Activated CD4-positive, alpha-beta T cell treated with anti-CD3 and anti-CD28 coated beads for 24 hours (primary cell): ENCODE results near the gene VWDE.
"Not testable (repeated sequence)": the region's sequence is repeated elsewhere in the genome, so short reads cannot be mapped to it uniquely, and the experiment has no call there.

Experiments used
- DNase-seq, 2 donors: peaks; one replicate each; pipeline ENCODE4 v3.0.0-alpha.2; 2020; ENCODE audit warnings: low read depth in 2 of 2

Gene VWDE

DNA sequence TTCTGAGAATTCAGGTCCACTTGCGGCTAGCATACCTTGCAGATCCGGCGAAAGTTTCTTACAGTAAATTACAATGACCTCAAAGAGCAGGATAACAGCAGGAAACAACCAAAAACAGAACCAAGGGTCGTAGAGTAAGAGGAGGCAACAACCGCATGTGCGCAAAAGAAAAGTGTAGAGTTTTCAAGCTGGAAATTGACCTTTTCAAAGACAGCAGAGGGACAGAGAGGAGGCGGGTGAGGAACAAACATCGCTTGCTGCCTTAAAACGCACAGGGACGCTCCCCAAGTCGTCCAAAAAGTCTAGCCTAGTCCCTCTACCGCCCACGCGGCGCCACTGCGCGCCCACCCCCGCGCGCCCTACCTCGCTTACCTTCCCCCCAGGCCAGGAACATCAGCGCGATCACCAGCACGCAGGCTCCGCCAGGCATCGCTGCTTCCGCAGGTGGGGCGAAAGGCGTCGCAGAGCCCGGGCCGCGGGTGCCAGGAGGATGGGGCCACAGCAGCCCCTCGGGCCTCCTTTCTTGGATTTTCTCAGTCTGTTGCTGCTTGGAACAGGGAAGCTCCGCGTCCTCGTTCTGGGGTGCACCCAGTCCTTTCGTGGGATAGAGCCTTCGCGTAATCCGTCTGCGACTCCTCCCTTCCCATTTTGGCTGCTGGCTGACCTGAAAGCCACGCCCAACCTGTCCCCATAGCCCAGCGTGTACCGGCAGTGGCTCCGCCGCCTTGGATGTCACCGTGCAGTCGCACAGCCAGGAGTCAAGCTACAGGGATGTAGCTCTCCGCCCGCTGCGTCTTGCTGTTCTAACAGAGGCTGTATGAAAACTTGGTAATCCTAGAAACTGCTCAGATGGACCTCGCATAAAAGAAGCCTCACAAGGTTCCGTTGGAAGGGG is at the start of gene VWDE:
TSS of gene VWDE (minus strand) at position 579 of the 895 bp plus-strand sequence. CDS start at position 430, 149 bp downstream.
- DNase-seq, result peak; percentile 13 to 32

DNA sequence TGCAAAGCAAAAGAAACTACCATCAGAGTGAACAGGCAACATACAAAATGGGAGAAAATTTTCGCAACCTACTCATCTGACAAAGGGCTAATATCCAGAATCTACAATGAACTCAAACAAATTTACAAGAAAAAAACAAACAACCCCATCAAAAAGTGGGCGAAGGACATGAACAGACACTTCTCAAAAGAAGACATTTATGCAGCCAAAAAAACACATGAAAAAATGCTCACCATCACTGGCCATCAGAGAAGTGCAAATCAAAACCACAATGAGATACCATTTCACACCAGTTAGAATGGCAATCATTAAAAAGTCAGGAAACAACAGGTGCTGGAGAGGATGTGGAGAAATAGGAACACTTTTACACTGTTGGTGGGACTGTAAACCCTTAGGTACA is 49.5 kb upstream of the VWDE start:
- not testable (repeated sequence) for DNase-seq

DNA sequence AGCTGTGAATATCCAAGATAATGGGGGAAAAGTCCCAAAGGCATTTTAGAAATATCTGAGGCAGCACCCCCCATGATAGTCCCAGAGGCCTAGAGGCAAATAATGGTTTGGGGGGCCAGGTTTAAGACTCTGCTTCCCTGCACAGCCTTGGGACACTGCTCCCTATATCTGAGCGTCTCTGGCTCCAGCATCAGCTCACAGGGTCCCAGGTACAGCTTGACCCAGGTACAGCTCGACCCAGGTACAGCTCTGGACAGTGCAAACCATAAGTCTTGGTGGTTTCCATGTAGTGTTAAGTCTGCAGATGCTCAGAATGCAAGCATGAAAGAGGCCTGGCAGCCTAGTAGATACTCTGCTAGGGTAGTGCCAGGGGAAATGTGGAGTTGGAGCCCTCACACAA is 47.0 kb upstream of the VWDE start:
- DNase-seq, result no peak

DNA sequence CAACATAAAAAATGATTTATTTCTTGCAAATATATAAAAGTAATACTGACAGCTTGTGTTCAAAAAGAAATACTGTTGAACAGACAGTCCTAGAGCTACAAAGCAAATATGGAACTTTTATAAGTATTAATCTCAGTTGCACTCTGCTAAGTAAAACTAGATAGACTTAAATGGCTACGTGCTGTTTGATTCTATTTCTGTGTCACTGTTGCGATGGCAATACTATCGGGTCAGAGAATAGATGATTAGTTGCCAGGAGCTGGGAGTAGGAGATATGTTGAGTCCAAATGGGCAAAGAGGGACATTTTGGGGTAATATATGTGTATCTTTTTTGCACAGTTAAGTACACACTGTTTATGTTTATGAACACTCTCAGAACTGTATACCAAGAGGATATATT is 41.1 kb upstream of the VWDE start:
- DNase-seq, result no peak

DNA sequence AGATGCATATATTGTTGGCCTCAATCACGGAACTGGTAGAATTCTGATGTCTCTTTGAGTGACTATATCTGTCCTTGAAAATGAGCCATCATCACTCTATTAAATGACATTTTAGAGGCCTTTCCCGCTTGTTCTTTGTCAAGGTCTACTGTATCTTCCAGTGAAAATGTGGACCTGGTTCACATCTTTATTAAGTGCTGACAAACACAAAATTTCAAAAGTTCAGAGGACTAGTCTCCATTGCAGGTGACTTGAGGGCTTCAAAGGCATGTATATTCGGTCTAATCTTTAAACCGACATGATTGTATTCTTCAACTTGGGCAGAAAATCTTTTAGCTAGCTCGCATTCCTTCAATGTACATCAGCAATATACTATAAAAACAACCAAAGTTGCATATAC is 36.6 kb upstream of the VWDE start:
- DNase-seq, result no peak

DNA sequence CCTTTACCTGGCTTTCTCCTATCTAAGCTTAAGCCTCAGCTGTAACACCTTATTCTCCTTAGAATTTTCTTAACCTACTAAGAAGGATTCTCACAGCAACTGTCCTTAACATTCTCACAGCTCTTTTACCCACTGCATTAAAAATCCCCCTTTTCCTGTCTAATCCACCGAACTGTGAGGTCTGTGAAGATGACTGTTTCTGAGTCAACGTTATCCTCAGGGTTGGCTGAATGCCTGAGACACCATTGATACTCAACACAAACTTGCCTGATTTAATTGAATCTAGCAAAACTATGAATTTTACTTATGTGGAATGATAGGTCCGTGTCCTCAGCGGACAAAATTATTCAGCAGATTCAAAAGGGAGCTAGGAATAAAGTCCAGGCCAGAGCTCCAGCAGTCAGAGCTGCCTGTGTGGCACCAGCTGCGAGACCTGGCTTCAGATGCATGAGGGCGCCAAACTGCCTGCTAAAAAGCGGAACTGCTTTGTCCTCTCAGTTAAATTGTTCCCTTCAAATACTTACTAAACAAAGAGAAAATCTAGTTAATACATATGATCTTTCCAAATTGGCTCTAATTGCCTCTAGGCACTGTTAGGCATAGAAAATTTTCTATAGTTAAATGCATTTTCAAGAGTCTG is 33.4 kb upstream of the VWDE start:
- DNase-seq, result no peak

DNA sequence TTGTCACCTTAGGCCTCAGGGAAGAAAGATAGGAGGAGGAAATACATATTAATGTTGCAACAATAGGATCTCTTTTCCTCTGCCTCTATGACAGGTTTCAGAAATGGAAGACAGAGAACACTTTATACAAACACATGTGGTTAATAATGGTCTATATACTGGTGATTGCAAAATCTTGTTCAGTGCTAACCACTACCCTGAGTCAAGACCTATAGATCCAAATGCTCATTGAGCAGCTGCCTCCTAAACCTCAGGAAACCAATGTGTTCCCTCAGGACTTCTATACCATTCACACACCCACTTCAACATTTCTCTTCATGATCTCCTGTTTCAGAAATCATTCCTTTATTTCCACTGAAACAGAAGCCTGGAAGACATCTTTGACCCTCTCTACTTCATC is 32.5 kb upstream of the VWDE start:
- DNase-seq, result no peak

DNA sequence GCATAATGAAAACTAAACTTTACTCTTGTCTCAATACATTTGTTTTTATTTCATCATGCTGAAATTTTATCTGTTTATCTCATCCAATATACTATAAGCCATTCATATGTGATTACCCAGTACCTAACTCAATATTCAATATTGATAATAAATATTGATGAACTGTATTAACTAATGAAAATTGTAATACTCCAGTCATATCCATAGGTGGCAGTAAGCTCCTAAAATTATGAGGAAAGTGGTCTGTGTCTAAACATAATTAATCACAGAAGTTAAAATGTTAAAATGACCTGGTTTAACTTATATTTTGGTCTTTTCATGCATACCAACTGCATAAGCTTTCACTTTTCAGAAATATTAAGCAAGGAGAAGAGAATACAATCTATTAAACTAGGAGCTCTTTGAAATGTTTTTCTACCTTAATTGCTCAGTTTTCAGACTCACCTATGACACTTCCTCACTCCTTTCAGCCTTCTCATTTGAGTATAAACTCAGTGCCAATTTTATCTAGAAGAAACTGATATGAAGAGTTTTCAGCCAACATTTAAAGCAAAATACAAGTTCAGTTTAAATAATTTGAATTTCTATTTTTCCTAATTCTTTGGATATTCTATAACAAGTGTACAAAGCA is 30.5 kb upstream of the VWDE start:
- no peak for DNase-seq

DNA sequence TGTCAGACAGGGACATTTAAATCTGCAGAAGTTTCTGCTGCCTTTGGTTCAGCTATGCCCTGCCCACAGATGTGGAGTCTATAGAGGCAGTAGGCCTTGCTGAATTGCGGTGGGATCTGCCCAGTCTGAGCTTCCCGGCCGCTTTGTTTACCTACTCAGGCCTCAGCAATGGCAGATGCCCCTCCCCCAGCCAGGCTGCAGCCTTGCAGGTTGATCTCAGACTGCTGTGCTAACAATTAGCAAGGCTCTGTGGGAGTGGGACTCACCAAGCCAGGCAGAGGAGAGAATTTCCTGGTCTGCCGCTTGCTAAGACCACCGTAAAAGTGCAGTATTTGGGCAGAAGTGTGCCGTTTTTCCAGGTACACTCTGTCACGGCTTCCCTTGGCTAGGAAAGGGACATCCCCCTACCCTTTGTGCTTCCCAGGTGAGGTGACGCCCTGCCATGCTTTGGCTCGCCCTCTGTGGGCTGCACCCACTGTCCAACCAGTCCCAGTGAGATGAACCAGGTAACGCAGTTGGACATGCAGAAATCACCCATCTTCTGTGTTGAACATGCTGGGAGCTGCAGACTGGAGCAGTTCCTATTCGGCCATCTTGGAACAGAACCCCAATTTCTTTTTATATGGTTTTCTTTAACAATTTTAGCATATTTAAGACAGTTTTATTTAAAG is 28.4 kb upstream of the VWDE start:
- no peak for DNase-seq

DNA sequence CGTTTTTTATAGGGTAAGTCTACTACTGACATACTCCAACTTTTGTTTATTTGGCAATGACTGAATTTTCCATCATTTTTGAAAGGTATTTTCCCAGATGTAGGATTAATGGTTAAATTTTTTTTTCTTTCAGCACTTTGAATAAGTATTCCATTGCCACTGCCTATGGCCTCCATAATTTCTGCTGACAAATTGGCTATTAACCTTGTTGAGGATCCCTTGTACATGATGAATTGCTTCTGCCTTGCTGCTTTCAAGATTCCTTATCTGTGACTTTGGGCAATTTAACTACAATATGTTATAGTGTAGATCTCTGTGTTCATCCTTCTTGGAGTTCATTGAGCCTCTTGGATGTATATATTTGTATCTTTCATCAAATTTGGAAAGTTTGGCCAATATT is 21.6 kb upstream of the VWDE start:
- DNase-seq, result no peak

DNA sequence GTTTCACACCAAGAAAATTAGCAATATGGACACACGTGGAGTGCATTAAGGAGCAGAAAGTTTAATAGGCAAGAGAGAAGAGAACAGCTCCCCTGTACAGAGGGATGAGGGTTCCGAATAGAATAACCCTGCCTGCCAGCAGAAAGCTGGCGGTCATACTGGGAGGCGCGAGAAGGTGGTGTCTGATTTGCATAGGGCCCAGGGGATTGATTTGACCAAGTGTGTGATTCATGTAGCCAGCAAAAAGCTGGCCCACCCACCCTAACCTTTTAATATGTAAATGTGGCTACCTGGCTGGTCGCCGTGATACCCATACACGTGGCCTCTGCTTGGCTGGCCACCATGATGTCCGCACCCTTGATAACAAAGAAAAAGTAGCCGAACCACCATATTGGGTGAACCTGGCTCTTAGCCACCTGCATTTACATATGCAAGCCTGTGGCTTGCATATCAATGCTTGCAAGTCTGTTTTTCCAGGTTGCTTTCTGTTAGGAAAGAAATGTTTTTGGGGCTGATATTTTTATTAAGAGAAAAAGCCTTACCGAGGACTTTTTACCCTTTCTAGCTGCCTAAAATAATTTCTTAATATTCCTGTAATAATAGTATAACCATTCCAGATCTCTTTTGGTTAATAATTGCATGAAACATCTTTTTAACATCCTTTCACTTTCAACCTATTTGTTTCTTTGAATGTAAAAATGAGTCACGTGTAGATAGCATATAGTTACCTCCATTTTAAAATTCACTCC is 20.5 kb upstream of the VWDE start:
- no peak for DNase-seq

DNA sequence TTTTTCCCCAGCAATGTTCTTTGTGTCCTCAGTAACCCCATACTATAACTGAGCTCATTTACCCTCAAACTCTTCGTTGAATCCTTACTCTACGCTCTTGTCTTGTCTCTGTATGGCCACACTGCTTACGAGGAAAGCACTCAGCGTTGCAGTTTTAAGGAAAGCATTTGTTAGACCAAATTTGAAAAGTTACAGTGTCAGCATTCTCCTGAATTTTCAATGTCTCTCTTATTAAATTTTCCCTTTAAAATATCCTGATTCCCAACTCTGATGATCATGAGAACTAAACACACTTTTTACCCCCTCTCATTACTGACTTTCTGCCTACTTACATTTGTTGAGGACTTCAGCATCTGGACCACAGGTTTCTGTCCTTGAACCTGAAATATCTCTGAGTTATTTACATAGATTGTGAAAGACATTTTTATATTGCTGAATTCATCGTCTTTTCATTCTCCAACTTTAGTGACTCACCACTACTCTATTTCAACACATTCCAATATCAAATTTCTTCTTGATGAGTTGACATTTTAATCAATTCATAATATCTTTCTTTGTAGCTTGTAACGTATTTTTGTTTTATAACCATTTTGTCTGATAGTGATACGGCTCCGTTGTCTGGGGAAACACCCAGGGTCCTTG is 19.8 kb upstream of the VWDE start:
- DNase-seq, result no peak

DNA sequence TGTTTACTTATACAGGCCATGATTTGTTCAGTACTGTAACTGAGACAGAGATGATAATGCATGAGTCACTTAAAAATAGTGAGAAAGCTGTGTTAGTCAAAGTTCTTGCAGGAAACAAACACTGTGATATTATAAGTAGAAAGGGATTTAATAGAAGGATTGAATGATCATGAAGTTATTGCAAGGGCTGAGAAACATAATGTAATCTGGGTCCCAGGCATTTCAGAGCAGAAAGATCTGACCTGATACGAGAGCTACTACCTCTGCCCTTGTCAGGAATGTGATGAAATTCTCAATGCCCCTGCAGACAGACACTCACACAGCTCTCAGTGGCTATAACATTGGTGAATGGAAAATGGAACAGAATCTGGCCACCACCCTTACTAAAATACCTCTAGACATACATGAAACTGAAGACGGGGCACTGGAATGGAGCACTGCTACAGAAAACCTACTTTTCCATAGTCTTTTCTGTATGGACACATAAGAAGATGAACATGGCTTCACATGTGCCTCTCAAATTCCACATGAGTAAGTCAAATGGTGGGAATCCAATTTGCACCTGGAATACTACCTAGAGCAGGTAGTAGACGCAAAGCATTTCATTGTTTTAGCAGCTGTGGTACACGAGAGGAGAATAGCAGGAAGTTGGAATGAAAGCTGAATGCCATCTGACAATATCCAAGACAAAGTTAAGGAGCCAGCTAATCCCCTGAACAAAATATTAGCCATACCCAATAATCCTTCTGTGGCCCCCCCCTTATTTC is 19.1 kb upstream of the VWDE start:
- no peak for DNase-seq

DNA sequence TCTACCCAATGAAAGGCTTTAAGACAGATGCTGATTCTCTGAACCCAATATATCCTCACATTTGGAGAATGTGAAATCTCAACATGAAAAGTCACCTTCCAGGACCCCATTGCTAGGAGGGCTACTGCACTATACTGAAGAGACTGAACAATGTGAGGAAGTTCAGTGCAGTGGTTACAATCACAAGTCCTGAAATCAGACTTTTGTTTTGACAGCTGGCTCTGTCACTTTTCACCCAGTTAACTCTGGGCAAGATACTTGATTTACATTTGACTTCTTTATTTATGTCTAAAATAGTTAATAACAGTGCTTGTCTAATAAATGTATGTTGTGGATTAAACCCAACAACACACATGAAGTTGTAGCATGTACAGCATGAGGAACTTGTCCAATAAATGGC is 14.8 kb upstream of the VWDE start:
- no peak for DNase-seq

DNA sequence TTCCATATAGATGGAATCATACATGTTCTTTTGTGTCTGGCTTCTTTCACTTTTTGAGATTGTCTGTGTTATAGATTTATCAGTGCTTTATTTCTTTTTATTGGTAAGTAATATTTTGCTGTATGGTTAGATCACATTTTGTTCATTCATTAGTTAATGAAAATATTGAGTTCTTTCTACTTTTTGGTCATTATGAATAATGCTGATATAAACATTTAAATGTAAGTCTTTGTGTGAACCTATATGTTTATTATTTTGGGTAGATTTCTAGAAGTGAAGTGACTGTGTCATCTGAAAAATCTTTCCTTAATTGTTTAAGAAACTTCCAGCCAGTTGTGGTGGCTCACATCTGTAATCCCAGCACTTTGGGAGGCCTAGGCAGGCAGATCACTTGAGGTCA is 11.4 kb upstream of the VWDE start:
- no peak for DNase-seq

DNA sequence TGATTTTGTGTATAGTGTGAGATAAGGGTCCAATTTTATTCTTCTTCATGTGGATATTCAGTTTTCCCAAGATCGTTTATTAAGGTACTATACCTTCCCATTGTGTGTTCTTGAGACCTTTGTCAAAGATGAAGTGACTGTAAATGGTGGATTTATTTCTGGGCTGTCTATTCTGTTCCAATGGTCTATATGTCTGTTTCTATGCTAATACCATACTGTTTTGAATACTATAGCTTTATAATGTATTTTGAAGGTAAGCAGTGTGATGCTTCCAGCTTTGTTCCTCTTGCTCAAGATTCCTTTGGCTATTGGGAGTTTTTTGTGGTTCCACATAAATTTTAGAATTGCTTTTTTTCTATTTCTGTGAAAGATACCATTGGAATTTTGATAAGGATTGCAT is 8.7 kb upstream of the VWDE start:
- no peak for DNase-seq

DNA sequence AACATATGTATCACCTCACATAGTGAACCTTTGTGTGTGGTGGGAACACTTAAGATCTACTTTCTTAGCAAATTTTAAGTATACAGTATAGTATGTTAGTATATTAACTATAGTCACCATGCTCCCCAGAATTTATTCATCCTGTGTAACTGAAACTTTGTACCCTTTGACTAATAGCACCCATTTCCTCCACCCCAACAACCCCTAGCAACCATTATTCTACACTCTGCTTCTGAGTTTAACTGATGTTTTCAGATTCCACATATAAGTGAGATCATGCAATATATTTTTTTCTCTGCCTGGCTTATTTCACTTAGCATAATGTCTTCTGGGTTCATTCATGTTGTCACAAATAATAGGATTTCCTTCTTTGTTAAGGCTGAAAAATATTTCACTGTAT is 6.9 kb upstream of the VWDE start:
- DNase-seq, result no peak

DNA sequence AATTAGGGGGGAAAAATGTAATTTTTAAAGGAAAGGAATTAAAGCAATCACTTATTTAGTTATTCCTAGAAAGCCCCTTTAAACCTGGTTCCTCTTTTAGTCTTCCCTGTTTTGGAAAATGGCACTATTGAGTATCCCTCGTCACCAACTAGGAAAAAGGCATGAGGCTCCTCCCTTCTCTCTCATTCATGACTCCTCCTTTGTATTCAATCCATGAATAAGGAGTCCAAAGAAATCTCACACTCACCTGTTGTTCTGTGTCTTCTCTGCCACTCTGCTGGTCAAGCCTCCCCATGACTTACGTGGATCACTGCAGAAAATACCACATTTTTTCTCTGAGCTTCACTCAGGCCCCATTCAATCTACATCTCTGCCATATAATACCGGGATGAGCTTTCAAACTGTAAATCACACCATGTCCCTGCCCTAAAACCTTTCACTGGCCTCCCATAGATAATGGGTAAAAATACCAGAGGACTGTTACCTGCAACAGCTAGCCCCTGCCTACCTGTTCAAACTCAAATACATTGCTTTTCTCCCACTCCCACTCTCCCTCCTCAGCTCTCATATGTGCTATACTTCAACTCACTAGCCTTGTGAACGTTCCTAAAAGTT is 5.5 kb upstream of the VWDE start:
- no peak for DNase-seq

DNA sequence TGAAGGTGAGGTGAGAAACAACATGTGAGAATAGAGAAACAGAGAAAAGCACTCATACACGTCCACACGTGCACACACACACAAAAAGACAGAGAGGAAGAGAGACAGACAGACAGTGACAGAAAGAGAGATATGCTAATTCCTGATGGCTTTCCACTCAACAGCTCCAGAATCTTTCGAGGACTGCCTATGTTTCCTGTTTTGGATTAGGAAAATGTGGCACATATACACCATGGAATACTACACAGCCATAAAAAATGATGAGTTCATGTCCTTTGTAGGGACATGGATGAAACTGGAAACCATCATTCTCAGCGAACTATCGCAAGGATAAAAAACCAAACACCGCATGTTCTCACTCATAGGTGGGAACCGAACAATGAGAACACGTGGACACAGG is 4.0 kb upstream of the VWDE start:
- not testable (repeated sequence) for DNase-seq

DNA sequence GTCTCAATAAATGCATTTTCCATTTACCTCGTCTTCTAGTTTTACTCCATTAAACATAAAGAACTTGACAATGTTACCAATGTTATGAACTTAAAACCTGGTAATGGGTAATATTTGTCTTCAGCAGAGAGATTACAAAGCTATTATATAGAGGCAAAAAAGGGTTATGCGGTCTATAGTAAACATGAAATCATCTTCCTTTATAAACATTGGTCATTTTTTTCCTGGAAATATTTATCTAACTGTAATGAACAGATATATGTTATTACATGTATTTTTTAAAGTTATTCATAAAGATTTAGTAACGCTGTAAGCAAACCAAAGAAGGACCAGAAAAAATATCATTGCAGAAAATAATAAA is 1.3 kb downstream of the VWDE start:
- no peak for DNase-seq
